SK-N-SH treated with all-trans-retinoic acid at 6 μM for 48 hours (cell line): ENCODE results near the gene ARHGAP15.

ENCODE experiments used
- ARNTL ChIP-seq: fragments of 450-650 bp; formaldehyde crosslinking; IDR thresholded peaks from 2 replicates; pipeline ENCODE4 v1.5.0; 2020; ENCODE audit warnings: low read depth, mild to moderate bottlenecking, moderate library complexity, borderline replicate concordance
- OSR1 ChIP-seq: fragments of 250-450 bp; sonication (Bioruptor Pico); IDR thresholded peaks from 2 replicates; pipeline ENCODE4 v1.8.0; 2022; ENCODE audit warnings: moderate library complexity, mild to moderate bottlenecking, inconsistent platforms
- SNAI2 ChIP-seq: fragments of 250-450 bp; sonication (Bioruptor Pico); IDR thresholded peaks from 2 replicates; pipeline ENCODE4 v1.5.0; 2020; ENCODE audit warnings: mild to moderate bottlenecking, moderate library complexity
- TCF4 ChIP-seq: fragments of 250-450 bp; sonication (Bioruptor Pico); IDR thresholded peaks from 2 replicates; pipeline ENCODE4 v1.8.0; 2021; ENCODE audit warnings: mild to moderate bottlenecking, moderate library complexity, borderline replicate concordance
- ZNF565 ChIP-seq: fragments of 450-650 bp; formaldehyde crosslinking; conservative IDR thresholded peaks from 2 replicates; pipeline ENCODE4 v1.5.0; 2020; ENCODE audit warnings: low read depth, mild to moderate bottlenecking, moderate library complexity
- ZNF8 ChIP-seq: fragments of 450-650 bp; formaldehyde crosslinking; IDR thresholded peaks from 2 replicates; pipeline ENCODE4 v1.5.0; 2020; ENCODE audit warnings: mild to moderate bottlenecking, moderate library complexity
- TF ChIP-seq, protein P1 (sequence below): fragments of 250-450 bp; sonication (Bioruptor Pico); IDR thresholded peaks from 2 replicates; pipeline ENCODE4 v1.5.1; 2021; ENCODE audit warnings: mild to moderate bottlenecking, moderate library complexity
- TF ChIP-seq, protein P2 (sequence below): fragments of 250-450 bp; sonication (Bioruptor Pico); IDR thresholded peaks from 2 replicates; pipeline ENCODE4 v1.8.0; 2021; ENCODE audit warnings: low read depth, mild to moderate bottlenecking, moderate library complexity, borderline replicate concordance
- TF ChIP-seq, protein P3 (sequence below): fragments of 250-450 bp; sonication (Bioruptor Pico); IDR thresholded peaks from 2 replicates; pipeline ENCODE4 v1.5.1; 2020; ENCODE audit warnings: low read depth, mild to moderate bottlenecking, moderate library complexity

DNA sequence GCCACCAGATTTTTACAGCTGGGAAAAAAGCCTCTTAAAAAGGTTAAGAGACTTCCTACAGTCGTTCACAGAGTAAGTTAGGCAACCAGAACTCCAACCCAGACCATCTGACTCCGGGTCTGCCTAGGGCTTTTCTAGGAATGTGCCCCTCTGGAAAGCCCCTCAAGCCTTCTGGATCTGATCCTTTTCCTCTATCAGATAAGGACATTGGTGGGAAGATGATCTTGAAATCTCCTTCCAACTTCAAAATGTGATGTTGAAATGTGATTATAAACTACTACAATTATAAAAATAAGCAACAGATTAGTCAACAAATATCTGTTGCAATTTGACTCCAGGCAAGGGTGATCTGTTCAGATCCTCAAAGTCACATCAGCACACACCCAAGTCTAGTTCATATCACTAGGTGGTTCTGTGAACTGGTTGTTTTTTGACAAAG lies 270.4 kb downstream of the ARHGAP15 start:
- no peak for TF ChIP-seq SNAI2 (CRISPR knock-in tag)
- no peak for TF ChIP-seq ZNF565 (CRISPR knock-in tag)
- no peak for TF ChIP-seq ZNF8 (CRISPR knock-in tag)
- TF ChIP-seq, protein P1, sequence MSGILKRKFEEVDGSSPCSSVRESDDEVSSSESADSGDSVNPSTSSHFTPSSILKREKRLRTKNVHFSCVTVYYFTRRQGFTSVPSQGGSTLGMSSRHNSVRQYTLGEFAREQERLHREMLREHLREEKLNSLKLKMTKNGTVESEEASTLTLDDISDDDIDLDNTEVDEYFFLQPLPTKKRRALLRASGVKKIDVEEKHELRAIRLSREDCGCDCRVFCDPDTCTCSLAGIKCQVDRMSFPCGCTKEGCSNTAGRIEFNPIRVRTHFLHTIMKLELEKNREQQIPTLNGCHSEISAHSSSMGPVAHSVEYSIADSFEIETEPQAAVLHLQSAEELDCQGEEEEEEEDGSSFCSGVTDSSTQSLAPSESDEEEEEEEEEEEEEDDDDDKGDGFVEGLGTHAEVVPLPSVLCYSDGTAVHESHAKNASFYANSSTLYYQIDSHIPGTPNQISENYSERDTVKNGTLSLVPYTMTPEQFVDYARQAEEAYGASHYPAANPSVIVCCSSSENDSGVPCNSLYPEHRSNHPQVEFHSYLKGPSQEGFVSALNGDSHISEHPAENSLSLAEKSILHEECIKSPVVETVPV (CRISPR knock-in tag): no peak
- TF ChIP-seq OSR1 (CRISPR knock-in tag): no peak
- TF ChIP-seq, protein P2, sequence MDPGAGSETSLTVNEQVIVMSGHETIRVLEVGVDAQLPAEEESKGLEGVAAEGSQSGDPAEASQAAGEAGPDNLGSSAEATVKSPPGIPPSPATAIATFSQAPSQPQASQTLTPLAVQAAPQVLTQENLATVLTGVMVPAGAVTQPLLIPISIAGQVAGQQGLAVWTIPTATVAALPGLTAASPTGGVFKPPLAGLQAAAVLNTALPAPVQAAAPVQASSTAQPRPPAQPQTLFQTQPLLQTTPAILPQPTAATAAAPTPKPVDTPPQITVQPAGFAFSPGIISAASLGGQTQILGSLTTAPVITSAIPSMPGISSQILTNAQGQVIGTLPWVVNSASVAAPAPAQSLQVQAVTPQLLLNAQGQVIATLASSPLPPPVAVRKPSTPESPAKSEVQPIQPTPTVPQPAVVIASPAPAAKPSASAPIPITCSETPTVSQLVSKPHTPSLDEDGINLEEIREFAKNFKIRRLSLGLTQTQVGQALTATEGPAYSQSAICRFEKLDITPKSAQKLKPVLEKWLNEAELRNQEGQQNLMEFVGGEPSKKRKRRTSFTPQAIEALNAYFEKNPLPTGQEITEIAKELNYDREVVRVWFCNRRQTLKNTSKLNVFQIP (CRISPR knock-in tag): no peak
- TF ChIP-seq, protein P3, sequence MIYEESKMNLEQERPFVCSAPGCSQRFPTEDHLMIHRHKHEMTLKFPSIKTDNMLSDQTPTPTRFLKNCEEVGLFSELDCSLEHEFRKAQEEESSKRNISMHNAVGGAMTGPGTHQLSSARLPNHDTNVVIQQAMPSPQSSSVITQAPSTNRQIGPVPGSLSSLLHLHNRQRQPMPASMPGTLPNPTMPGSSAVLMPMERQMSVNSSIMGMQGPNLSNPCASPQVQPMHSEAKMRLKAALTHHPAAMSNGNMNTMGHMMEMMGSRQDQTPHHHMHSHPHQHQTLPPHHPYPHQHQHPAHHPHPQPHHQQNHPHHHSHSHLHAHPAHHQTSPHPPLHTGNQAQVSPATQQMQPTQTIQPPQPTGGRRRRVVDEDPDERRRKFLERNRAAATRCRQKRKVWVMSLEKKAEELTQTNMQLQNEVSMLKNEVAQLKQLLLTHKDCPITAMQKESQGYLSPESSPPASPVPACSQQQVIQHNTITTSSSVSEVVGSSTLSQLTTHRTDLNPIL (CRISPR knock-in tag): no peak
- no peak for TF ChIP-seq TCF4
- no peak for TF ChIP-seq ARNTL (CRISPR knock-in tag)
